Glutamatergic neuron (in vitro differentiated cells): ENCODE data around the gene RDH5. TPM values are rescaled to one million over a fixed set of nuclear protein-coding genes. Genes with fewer than 3 reads are reported as not detected.
A peak's percentile ranks its signal among the peaks of the same experiment; 100 is the strongest.

Experiments
- DNase-seq: peaks from one replicate; pipeline ENCODE4 v3.0.0; 2022
- H3K27ac Mint-ChIP-seq: one replicate; pipeline ENCODE4 v1.8.0; 2020; ENCODE audit warnings: mild to moderate bottlenecking, mixed read lengths, inconsistent platforms; ENCODE audit not compliant: unreplicated experiment
- H3K27me3 Mint-ChIP-seq: one replicate; pipeline ENCODE4 v1.8.0; 2020; ENCODE audit warnings: mild to moderate bottlenecking, moderate library complexity, mixed read lengths, inconsistent platforms; ENCODE audit not compliant: unreplicated experiment
- H3K36me3 Mint-ChIP-seq: one replicate; pipeline ENCODE4 v1.8.0; 2020; ENCODE audit warnings: mild to moderate bottlenecking, mixed read lengths, inconsistent platforms; ENCODE audit not compliant: unreplicated experiment
- H3K4me1 Mint-ChIP-seq: one replicate; pipeline ENCODE4 v1.8.0; 2020; ENCODE audit warnings: mild to moderate bottlenecking, low read depth, mixed read lengths, inconsistent platforms; ENCODE audit not compliant: unreplicated experiment
- H3K4me3 Mint-ChIP-seq: one replicate; pipeline ENCODE4 v1.8.0; 2020; ENCODE audit warnings: mild to moderate bottlenecking, mixed read lengths, inconsistent platforms; ENCODE audit not compliant: unreplicated experiment
- H3K9me3 Mint-ChIP-seq: one replicate; pipeline ENCODE4 v1.8.0; 2020; ENCODE audit warnings: mild to moderate bottlenecking, moderate library complexity, mixed read lengths, inconsistent platforms; ENCODE audit not compliant: unreplicated experiment
- CTCF ChIP-seq: fragments of 200-600 bp; sonication (generic); IDR thresholded peaks from one replicate; pipeline ENCODE4 v1.5.0; 2021; ENCODE audit not compliant: partially characterized antibody, unreplicated experiment
- total RNA-seq: library from RNA; stranded (reverse); fragmentation: NEBNext Ultra II Directional; extraction: Animal tissue kit (Norgen Biotek cat#: 25700); gene quantifications from one replicate; pipeline ENCODE4 v1.2.1, GENCODE V29; 2021; ENCODE audit not compliant: unreplicated experiment

RDH5 gene
- total RNA-seq, 1 donor from 2014 or later: 6.6 TPM

GRCh38 chr12:55706568-55707218 is 13.5 kb upstream of the RDH5 start:
- H3K9me3 Mint-ChIP-seq: peaks cover 7% of the 10 kb centered on the region
- no peak for TF ChIP-seq CTCF
- peaks cover 9% of the 10 kb centered on the region for H3K27me3 Mint-ChIP-seq
- H3K27ac Mint-ChIP-seq: peak overlapping the region; percentile 71
- H3K36me3 Mint-ChIP-seq: no peaks in the 10 kb centered on the region
- H3K4me1 Mint-ChIP-seq: peaks cover 19% of the 10 kb centered on the region
- DNase-seq: no peak
- H3K4me3 Mint-ChIP-seq: peak overlapping the region; percentile 96

GRCh38 chr12:55707219-55707671 is 12.9 kb upstream of the RDH5 start:
- H3K4me1 Mint-ChIP-seq: peaks cover 20% of the 10 kb centered on the region
- DNase-seq: peak; percentile 48
- H3K27ac Mint-ChIP-seq: peak overlapping the region; percentile 71
- peaks cover 7% of the 10 kb centered on the region for H3K9me3 Mint-ChIP-seq
- no peaks in the 10 kb centered on the region for H3K36me3 Mint-ChIP-seq
- peak overlapping the region; percentile 96 for H3K4me3 Mint-ChIP-seq
- H3K27me3 Mint-ChIP-seq: peaks cover 9% of the 10 kb centered on the region
- TF ChIP-seq CTCF: no peak

- DNase-seq: peak; percentile 91
- Mint-ChIP-seq H3K27ac (peak within 1 kb of the TSS; percentile 71), H3K36me3 (no peaks in the 10 kb centered on the region), H3K9me3 (peaks cover 4% of the 10 kb centered on the region), H3K27me3 (peaks cover 9% of the 10 kb centered on the region), H3K4me1 (peaks cover 28% of the 10 kb centered on the region), H3K4me3 (peak within 1 kb of the TSS; percentile 96)
- TF ChIP-seq CTCF: no peak
Observed at GRCh38 chr12:55707841-55708694, 12.1 kb upstream of the RDH5 start, which contains the start of gene ITGA7. ITGA7 (minus strand) TSS chr12:55707904; CDS start chr12:55707682, 222 bp downstream.

- peaks cover 9% of the 10 kb centered on the region for H3K27me3 Mint-ChIP-seq
- H3K27ac Mint-ChIP-seq: peak overlapping the region; percentile 4
- no peaks in the 10 kb centered on the region for H3K36me3 Mint-ChIP-seq
- H3K4me1 Mint-ChIP-seq: peaks cover 27% of the 10 kb centered on the region
- peak overlapping the region; percentile 84 for H3K4me3 Mint-ChIP-seq
- H3K9me3 Mint-ChIP-seq: peaks cover 4% of the 10 kb centered on the region
- TF ChIP-seq CTCF: no peak
- peak; percentile 7 for DNase-seq
Observed at GRCh38 chr12:55708695-55709233, 11.4 kb upstream of the RDH5 start.
